ENCODE measurements around the gene OGFOD3. TPM values are rescaled to one million over a fixed set of nuclear protein-coding genes. Genes with fewer than 3 reads are reported as not detected.

Gene OGFOD3
- total and polyA plus RNA-seq, 7 experiments from 2014 or later = 21.9 to 42.1 (median 32.3) TPM

GRCh38 chr17:82411396-82412053 lies 6.9 kb downstream of the OGFOD3 start:
- DNase-seq (no peak), ATAC-seq (no peak)
- H3K4me1 Mint-ChIP-seq = peaks cover 11 to 24% (median 17%) of the 10 kb centered on the region in 7 donors
- H3K27me3 Mint-ChIP-seq = no peaks in the 10 kb centered on the region
- Histone ChIP-seq H3K4me1 (ENCODE audit: control insufficient read depth in 2 of 2, insufficient read depth in 2 of 2, low read length in 2 of 2) (peaks cover 0 to 8% of the 10 kb centered on the region in 2 donors), H3K4me3 (ENCODE audit: low read length) (no peak overlapping the region), H3K36me3 (ENCODE audit: control insufficient read depth in 2 of 3, insufficient read depth in 3 of 3, low read length in 3 of 3) (peaks cover 0 to 38% (median 0%) of the 10 kb centered on the region in 3 experiments), H3K27ac (ENCODE audit: low read depth, low read length) (no peak overlapping the region), H3K27me3 (ENCODE audit: control insufficient read depth in 2 of 2, insufficient read depth in 2 of 2, low read length in 2 of 2) (no peaks in the 10 kb centered on the region), H3K9me3 (ENCODE audit: control insufficient read depth in 2 of 3, low read length in 3 of 3) (no peaks in the 10 kb centered on the region)
- H3K36me3 Mint-ChIP-seq = peaks cover 0 to 39% (median 7%) of the 10 kb centered on the region in 5 donors
- intact Hi-C loops (cut with micrococcal nuclease) = no loop called here
- ChIA-PET CTCF (no interaction called here), POLR2A (interaction anchor here (0.6 kb wide), 1 partner anchor 18 kb away, joined by 3 read pairs; no protein-coding TSS in a partner anchor)
- H3K27ac Mint-ChIP-seq = no peak overlapping the region
- H3K9me3 Mint-ChIP-seq = no peaks in the 10 kb centered on the region
- H3K4me3 Mint-ChIP-seq = no peak overlapping the region

DNA sequence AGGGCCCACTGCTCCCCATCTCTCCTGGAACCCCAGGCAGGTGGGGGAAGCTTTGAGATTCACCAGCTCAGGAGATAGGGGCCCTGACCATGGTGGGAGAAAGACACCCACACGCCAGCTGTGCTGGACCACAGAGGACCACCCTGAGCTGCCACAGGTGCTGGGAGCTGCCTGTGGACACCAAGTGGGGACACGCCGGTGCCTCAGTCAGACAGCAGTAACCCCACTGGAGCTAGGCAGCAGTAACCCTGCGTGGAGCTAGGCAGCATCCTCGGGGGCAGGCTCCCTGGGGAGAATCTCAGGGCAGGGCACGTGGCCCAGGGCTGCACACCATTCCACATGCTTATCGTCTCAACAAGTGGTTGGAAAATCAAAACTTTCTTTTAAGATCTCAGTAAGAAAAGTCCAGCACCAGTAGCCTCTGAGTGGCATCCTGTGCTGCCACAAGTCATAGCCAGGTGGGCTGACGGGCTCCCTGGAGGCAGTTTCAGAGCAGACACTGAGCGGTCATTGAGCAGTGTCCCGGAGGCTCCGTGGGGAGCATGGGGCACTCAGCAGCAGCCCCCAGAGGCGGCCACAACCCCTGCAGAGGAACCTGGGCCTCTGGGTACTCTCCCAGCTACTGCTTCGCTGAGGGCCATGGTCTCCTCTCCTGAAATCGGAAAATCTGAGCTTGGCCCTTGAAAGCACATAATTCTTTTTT lies 8.2 kb downstream of the OGFOD3 start:
- H3K36me3 Mint-ChIP-seq = peaks cover 0 to 36% (median 8%) of the 10 kb centered on the region in 5 donors

DNA sequence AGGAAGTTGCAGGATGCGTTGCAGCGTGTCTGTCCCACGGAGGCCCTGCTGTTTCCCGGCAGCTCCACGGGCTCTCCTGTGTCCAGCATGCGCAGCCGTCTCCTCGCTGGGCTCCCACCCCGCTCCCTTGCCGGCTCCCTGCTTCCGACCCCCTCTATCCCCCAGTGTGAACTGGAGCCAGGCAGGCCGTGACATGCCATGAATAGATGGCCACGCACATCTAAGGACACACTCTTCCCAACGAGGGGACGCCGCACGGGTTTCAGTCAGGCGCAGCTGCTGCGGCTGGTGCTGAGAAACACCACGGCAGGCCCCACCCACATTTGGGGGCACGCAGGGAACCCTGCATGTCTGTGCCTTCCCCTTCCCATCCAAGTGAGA lies 9.5 kb downstream of the OGFOD3 start:
- Mint-ChIP-seq H3K4me1 (peaks cover 0 to 10% (median 5%) of the 10 kb centered on the region in 7 donors), H3K9me3 (no peaks in the 10 kb centered on the region), H3K36me3 (peaks cover 0 to 31% (median 4%) of the 10 kb centered on the region in 5 donors), H3K27me3 (no peaks in the 10 kb centered on the region), H3K27ac (no peak overlapping the region), H3K4me3 (no peak overlapping the region)
- Histone ChIP-seq H3K4me3 (ENCODE audit: low read length) (no peak overlapping the region), H3K27ac (ENCODE audit: low read depth, low read length) (no peak overlapping the region), H3K4me1 (ENCODE audit: control insufficient read depth in 2 of 2, insufficient read depth in 2 of 2, low read length in 2 of 2) (no peaks in the 10 kb centered on the region), H3K9me3 (ENCODE audit: control insufficient read depth in 2 of 3, low read length in 3 of 3) (no peaks in the 10 kb centered on the region), H3K27me3 (ENCODE audit: control insufficient read depth in 2 of 2, insufficient read depth in 2 of 2, low read length in 2 of 2) (no peaks in the 10 kb centered on the region), H3K36me3 (ENCODE audit: control insufficient read depth in 2 of 3, insufficient read depth in 3 of 3, low read length in 3 of 3) (peaks cover 0 to 42% (median 2%) of the 10 kb centered on the region in 3 experiments)
- intact Hi-C loops (cut with micrococcal nuclease) = no loop called here
- CTCF ChIA-PET = no interaction called here
- DNase-seq = no peak
- ATAC-seq = no peak
- POLR2A ChIA-PET = no interaction called here

More for the DNA sequence above, 8.2 kb downstream of the OGFOD3 start:
- no peaks in the 10 kb centered on the region for H3K27me3 Mint-ChIP-seq
- Histone ChIP-seq H3K36me3 (ENCODE audit: control insufficient read depth in 2 of 3, insufficient read depth in 3 of 3, low read length in 3 of 3) (peaks cover 0 to 38% (median 0%) of the 10 kb centered on the region in 3 experiments), H3K27ac (ENCODE audit: low read depth, low read length) (no peak overlapping the region), H3K4me1 (ENCODE audit: control insufficient read depth in 2 of 2, insufficient read depth in 2 of 2, low read length in 2 of 2) (peaks cover 0 to 8% of the 10 kb centered on the region in 2 donors), H3K4me3 (ENCODE audit: low read length) (no peak overlapping the region), H3K27me3 (ENCODE audit: control insufficient read depth in 2 of 2, insufficient read depth in 2 of 2, low read length in 2 of 2) (no peaks in the 10 kb centered on the region), H3K9me3 (ENCODE audit: control insufficient read depth in 2 of 3, low read length in 3 of 3) (no peaks in the 10 kb centered on the region)
- H3K4me1 Mint-ChIP-seq = peaks cover 10 to 20% (median 15%) of the 10 kb centered on the region in 7 donors
- H3K27ac Mint-ChIP-seq = no peak overlapping the region
- ATAC-seq = no peak
- CTCF ChIA-PET = interaction anchor here (0.7 kb wide), 1 partner anchor 1308 kb away, joined by 3 read pairs; no protein-coding TSS in a partner anchor
- H3K9me3 Mint-ChIP-seq = no peaks in the 10 kb centered on the region
- no peak overlapping the region for H3K4me3 Mint-ChIP-seq
- POLR2A ChIA-PET = no interaction called here
- no peak for DNase-seq
- intact Hi-C loops (cut with micrococcal nuclease) = no loop called here

- Histone ChIP-seq H3K27me3 (ENCODE audit: control insufficient read depth in 2 of 2, insufficient read depth in 2 of 2, low read length in 2 of 2) (no peaks in the 10 kb centered on the region), H3K36me3 (ENCODE audit: control insufficient read depth in 2 of 3, insufficient read depth in 3 of 3, low read length in 3 of 3) (peaks cover 0 to 43% (median 7%) of the 10 kb centered on the region in 3 experiments), H3K27ac (ENCODE audit: low read depth, low read length) (no peak overlapping the region), H3K4me1 (ENCODE audit: control insufficient read depth in 2 of 2, insufficient read depth in 2 of 2, low read length in 2 of 2) (no peaks in the 10 kb centered on the region), H3K9me3 (ENCODE audit: control insufficient read depth in 2 of 3, low read length in 3 of 3) (no peaks in the 10 kb centered on the region), H3K4me3 (ENCODE audit: low read length) (no peak overlapping the region)
- no peaks in the 10 kb centered on the region for H3K9me3 Mint-ChIP-seq
- intact Hi-C loops (cut with micrococcal nuclease) = no loop called here
- H3K4me3 Mint-ChIP-seq = no peak overlapping the region
- no peak overlapping the region for H3K27ac Mint-ChIP-seq
- no peaks in the 10 kb centered on the region for H3K27me3 Mint-ChIP-seq
- peaks cover 0 to 37% (median 4%) of the 10 kb centered on the region in 5 donors for H3K36me3 Mint-ChIP-seq
- peaks cover 0 to 10% (median 5%) of the 10 kb centered on the region in 7 donors for H3K4me1 Mint-ChIP-seq
- CTCF ChIA-PET = no interaction called here
- ATAC-seq = no peak
- POLR2A ChIA-PET = no interaction called here
- no peak for DNase-seq
Observed at GRCh38 chr17:82408288-82408937, 10.0 kb downstream of the OGFOD3 start.

- no peaks in the 10 kb centered on the region for H3K9me3 ChIP-seq (ENCODE audit: control insufficient read depth in 2 of 3, low read length in 3 of 3)
- CTCF ChIA-PET = no interaction called here
- DNase-seq (no peak), ATAC-seq (no peak)
- Mint-ChIP-seq H3K4me1 (peaks cover 0 to 12% (median 0%) of the 10 kb centered on the region in 7 donors), H3K27ac (no peak overlapping the region), H3K36me3 (peaks cover 0 to 40% (median 7%) of the 10 kb centered on the region in 5 donors), H3K4me3 (no peak overlapping the region), H3K27me3 (no peaks in the 10 kb centered on the region), H3K9me3 (no peaks in the 10 kb centered on the region)
- no peaks in the 10 kb centered on the region for H3K27me3 ChIP-seq (ENCODE audit: control insufficient read depth in 2 of 2, insufficient read depth in 2 of 2, low read length in 2 of 2)
- H3K27ac ChIP-seq (ENCODE audit: low read depth, low read length) = no peak overlapping the region
- no peak overlapping the region for H3K4me3 ChIP-seq (ENCODE audit: low read length)
- H3K4me1 ChIP-seq (ENCODE audit: control insufficient read depth in 2 of 2, insufficient read depth in 2 of 2, low read length in 2 of 2) = no peaks in the 10 kb centered on the region
- POLR2A ChIA-PET = interaction anchor here (0.6 kb wide), 2 partner anchors 48 to 49 kb away, joined by 3 to 5 read pairs; no protein-coding TSS in a partner anchor
- intact Hi-C loops (cut with micrococcal nuclease) = no loop called here
- H3K36me3 ChIP-seq (ENCODE audit: control insufficient read depth in 2 of 3, insufficient read depth in 3 of 3, low read length in 3 of 3) = peaks cover 0 to 47% (median 7%) of the 10 kb centered on the region in 3 experiments
Observed at GRCh38 chr17:82407255-82407654, 11.1 kb downstream of the OGFOD3 start.

- Mint-ChIP-seq H3K4me3 (no peak overlapping the region), H3K27ac (no peak overlapping the region), H3K4me1 (peaks cover 0 to 15% (median 8%) of the 10 kb centered on the region in 7 donors), H3K9me3 (no peaks in the 10 kb centered on the region), H3K36me3 (peaks cover 0 to 40% (median 7%) of the 10 kb centered on the region in 5 donors), H3K27me3 (no peaks in the 10 kb centered on the region)
- intact Hi-C loops (cut with micrococcal nuclease) = no loop called here
- DNase-seq (no peak), ATAC-seq (no peak)
- Histone ChIP-seq H3K27ac (ENCODE audit: low read depth, low read length) (no peak overlapping the region), H3K27me3 (ENCODE audit: control insufficient read depth in 2 of 2, insufficient read depth in 2 of 2, low read length in 2 of 2) (no peaks in the 10 kb centered on the region), H3K36me3 (ENCODE audit: control insufficient read depth in 2 of 3, insufficient read depth in 3 of 3, low read length in 3 of 3) (peaks cover 0 to 41% (median 7%) of the 10 kb centered on the region in 3 experiments), H3K4me1 (ENCODE audit: control insufficient read depth in 2 of 2, insufficient read depth in 2 of 2, low read length in 2 of 2) (peaks cover 0 to 3% of the 10 kb centered on the region in 2 donors), H3K9me3 (ENCODE audit: control insufficient read depth in 2 of 3, low read length in 3 of 3) (no peaks in the 10 kb centered on the region), H3K4me3 (ENCODE audit: low read length) (no peak overlapping the region)
- CTCF ChIA-PET = no interaction called here
- POLR2A ChIA-PET = no interaction called here
Observed at GRCh38 chr17:82406131-82406671, 12.2 kb downstream of the OGFOD3 start.

All from naive thymus-derived CD4-positive, alpha-beta T cell (primary cell).